Stimulated activated CD8-positive, alpha-beta memory T cell treated with anti-CD3 and anti-CD28 coated beads, Interleukin-4, amount 100 ng/mL, for 4 hours (primary cell): ENCODE results near the gene DYSF.

Source experiments
- DNase-seq, 2 donors: peaks; one replicate each; pipeline ENCODE4 v3.0.0-alpha.2; 2020; ENCODE audit warnings: low read depth in 2 of 2, low spot score in 1 of 2

DYSF gene

DNA sequence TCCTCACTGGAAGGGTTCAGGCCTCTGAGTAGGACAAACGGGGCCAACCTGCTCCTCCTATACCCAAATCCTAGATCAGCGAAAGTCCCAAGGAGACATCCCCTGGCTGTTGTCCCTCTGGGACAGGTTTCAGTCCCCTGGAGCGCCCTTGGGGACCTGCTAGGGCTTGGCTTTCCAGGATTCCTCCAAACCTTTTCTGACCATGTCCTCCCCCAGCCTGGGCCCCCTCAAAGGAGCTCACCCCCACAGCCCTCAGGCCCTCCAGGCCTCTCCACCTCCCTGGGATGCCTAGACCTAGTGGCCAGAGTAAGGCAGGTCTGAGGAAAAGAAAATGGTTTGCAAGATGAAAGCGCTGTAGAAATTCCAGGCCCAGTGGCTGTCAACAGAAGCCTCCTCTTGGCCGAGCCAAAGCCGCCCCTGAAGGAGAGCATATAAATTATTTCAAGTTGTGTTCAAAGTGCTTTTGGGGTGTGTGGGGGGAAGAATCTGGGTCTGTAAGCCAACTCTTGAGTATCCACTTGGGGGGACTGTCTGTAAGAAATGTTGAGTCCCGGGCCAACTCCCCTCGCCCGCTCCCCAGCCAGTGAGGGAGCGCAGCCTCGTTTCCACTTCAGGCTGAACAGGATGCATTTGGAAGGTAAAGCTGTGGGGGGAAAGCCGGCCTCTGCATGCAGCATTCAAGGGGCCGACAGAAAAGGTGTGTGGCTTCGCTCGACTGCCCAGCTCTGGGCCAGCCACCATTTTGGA lies 158.6 kb downstream of the DYSF start:
- DNase-seq = no peak

DNA sequence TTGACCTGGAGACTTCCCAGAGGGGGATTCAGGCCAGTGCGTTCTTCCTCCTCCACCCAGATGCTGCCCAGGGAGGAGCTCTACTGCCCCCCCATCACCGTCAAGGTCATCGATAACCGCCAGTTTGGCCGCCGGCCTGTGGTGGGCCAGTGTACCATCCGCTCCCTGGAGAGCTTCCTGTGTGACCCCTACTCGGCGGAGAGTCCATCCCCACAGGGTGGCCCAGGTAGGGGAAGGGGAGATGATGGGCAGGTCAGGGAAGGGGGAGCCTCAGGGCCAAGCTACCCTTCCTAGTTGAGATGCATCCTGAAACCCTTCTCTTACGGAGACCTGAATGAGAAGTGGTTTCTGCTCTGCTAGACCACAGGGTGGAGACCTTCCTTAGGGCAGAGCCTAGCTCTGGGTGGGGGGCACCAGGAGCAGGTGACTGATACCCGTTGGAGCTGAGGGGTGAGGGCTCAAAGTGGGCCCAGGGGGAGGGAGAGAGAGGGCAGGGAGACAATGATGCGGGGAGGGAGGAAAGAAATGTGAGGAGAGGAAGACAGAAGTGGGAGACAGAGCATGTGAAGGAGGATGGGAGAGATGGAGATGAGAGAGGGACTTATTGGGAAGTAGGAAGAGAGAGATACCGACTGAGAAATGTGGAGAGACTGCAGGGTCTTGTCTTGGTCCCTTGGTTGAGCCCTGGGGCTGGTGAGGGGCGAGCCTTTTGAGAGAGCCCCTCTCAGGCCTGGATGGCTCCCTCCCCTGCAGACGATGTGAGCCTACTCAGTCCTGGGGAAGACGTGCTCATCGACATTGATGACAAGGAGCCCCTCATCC lies 159.4 kb downstream of the DYSF start:
- DNase-seq = no peak

DNA sequence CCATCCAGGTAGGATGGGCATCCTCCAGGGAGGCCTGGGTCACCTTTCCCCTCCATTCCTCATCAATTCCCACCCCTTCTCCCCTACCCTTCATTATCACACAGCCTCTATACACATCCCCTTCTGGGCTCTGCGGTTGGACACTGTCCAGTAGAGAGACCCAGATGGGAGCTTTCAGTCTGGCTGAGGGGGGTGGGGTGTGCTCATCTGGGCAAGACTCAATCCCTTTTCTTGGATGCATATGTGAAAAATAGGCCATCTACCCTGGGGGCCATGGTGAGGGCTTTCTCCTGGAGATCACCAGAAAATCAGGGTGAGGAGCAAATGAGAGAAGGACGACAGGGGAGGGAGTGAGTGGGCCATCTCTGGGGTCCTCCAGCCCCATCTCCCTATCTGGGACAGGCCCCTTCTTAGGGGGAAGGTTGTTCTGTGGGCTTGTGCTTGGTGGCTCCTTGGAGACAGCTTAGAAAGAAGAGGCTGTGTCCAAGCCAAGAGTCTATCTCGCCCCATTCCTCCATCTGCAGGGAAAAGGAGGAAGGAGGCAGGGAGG lies 160.1 kb downstream of the DYSF start:
- no peak for DNase-seq

DNA sequence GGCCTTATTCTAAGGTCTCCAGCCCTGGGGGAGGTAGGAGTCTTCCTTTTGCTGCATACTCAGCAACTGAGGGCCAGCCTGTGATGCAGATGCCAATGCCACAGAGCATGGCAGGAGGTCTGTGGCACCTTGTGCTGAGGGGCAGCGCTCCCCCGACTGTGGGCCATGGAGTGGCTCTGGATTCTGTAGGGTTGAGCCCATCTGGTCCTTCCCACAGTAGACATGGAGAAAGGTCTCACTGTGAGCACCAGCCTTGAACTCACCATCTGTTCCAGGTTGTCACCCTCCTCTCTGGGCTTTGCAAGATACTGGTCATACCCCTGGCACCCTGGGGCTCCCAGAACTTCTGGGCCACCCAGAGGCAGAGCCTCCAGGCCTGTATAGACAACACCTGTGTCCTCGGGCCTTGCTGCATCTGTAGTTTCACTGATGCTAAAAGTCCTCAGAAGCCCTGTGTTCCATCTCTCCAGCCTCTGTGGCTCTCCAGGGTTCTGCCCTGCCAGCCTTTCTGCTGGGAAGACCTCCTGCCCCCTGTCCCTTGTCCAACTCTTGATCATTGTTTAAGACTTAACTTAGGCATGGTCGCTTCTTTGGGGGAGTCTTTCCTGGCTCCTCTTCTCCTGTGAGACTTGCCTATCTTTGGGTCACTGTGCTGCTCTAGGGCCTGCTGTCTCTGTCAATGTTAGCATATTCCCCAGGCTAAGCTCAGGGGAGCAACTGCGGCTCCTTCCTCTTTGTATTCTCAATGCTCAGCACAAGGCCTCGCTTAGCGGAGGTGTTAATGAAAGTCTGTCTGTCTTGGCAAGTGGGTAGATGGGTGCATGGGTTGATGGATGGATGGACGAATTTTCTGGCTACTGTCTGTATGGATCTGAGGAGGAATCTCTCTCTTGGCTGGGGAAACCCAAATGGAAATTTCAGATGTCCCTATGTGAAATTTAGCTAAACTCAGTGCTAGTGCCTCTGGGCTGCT lies 160.9 kb downstream of the DYSF start:
- no peak for DNase-seq

DNA sequence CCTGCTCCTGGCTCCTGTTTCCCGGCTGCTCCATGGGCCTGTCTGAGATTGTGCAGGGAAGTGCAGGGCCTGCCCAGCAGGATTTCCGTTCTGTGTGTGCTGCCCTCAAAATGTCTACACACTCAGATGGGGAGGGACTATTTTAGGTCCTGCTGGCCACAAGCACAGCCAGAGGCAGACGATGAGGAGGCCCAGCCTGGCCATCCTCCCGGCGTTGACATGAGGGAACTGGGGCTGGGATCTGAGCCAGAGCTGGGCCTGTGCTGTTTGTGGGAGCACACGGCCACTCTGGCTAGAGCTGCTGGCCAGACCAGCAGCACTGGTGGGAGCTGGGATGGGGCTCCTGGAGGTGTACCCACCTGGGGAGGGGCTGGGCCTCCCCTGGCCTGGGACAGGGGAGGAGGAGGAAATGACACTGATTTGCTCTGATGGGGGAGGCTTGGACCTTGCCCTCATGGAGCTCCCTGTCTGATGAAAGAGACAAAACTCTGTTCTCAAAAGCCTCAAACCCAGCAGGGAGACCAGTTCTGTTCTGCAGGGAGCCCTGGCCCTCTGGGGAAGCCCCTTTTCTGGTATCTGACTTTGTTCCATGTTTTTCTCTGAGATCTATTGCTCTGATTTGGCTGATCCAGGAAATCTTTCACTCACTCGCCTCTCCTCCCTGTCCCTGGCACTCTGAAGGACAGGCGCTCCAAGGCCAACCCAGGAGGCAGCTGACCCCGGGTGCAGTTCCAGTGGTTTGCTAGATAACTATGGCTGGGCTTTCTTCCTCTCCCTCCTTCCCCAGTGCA lies 161.8 kb downstream of the DYSF start:
- DNase-seq = no peak

DNA sequence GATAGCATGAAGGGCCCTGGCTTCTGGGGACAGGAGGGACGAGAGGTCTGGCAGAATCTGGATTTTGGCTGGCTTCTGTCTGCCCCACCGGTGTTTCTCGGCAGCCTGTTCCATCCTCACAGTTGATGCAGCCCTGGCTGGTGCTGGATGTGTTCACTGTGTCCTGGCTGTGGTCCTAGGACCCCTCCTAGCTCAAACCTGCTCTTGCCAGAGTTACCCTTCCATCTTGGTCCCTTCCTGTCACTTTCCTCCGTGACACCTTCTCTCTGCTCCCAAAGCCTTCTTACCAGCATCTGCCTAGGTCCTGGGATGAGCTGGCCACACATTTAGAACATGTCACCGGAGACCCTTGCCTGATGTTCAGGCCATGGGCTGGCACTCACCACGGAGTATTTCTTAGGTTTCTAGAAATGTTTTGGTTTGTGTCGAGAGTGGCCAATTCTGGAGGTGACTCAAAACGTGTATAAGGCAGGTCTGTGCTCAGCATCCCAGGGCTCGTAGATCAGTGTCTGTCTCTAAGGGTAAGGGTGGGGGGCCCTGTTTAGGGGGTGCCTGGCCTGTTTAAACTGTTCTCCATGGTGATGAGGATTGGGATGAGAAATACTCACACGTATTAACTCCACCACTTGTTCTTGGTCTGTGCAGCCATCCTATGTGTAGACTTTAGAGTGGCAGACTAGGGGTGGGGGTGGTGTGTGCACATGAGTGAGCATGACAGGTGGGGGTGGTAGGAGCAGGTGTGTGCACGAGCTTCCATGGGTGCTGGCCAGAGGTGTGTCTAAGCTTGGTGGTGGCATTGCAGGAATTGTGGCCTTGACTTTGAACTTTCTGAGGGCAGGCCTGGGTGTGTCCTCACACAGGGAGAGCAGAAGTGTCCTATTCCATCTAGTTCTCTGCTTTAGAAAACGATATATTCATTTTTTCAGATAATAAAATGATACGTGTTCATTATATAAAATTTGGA lies 162.7 kb downstream of the DYSF start:
- DNase-seq = no peak

DNA sequence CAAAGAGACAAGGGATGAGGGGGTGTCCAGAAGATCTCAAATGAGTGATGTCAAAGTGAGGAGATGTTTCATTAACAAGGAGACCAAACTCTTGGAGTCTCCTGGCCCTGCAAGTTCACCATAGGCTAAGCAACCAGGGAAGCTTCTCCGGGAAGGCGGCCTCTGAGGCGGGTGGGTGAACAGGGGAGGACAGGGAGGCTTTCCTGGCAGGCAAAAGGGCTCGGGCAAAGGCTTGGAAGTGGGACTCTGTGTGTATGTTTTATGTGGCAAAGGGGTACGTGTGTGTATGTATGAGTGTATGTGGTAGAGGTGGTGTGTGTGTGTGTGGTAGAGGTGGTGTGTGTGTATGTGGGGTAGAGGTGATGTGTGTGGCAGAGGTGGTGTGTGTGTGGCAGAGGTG lies 163.9 kb downstream of the DYSF start:
- DNase-seq = no peak

DNA sequence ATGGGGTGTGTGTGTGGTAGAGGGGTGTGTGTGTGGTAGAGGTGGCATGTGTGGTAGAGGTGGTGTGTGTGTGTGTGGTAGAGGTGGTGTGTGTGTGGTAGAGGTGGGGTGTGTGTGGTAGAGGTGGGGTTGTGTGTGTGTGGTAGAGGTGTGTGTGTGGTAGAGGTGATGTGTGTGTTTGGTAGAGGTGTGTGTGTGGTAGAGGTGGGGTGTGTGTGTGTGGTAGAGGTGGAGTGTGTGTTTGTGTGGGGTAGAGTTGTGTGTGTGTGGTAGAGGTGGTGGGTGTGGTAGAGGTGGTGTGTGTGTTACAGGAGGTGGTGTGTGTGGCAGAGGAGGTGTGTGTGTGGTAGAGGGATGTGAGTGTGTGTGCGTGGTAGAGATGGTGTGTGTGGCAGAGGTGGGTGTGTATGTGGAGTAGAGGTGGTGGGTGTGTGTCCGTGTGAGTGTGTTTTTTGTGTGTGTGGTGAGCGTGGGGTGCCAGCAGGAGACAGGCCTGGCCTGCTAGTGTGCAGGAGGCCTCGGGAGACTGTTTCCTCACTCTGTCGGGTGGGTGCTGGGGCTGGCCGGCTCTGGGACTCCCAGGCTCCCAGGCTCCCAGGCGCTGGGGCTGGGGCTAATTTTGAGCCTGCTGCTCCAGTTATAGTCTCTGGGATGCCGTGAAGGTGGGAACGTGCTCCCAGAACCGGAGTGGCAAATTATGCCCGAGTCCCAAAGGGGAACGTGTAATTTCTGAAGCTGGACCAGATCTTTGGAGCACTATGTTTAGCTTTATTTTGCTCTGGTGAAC lies 165.2 kb downstream of the DYSF start:
- DNase-seq = no peak

DNA sequence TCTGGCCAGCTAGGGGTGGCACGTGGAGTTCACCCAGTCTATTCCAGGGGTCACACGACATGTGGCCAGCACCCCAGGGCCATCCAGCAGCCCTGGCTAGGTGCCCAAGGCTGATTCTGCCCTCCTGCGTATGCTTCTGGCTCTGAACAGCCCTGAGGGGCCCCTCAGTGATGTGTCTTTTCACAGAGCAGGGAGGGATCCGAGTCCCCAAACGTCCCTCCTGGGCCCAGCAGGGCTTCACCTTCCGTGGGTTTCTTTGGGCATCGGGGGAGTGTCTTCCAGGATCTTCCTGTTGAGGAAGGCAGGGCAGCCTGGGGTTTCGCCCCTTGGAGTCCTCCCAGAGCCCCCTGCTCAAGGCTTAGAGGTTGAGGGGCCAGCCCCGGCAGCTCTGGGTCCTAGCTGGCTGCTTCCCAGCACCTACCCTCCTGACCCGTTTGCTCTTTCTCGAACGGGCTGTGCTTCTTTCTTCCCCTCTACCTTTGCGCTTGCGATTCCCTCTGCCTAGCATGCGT lies 165.9 kb downstream of the DYSF start:
- no peak for DNase-seq

DNA sequence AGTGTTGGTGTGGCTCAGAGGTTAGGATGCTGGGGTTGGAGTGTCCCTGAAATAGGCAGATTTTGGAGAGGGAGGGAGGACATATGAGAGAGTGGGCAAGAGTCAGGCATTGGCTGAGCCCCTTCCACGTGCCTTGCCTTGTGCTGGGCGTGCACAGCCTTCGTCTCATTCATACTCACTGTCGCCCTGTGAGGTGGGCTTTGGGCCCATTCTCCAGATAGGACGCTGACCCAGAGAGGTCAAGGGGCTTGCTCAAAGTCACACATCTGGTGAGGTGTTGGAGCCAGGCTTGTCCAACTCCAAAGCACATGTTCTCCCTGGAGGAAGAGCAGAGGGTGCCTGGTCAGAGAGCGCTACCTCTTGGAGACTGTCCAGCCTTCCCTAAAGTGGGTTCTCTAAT lies 166.8 kb downstream of the DYSF start:
- DNase-seq = no peak

DNA sequence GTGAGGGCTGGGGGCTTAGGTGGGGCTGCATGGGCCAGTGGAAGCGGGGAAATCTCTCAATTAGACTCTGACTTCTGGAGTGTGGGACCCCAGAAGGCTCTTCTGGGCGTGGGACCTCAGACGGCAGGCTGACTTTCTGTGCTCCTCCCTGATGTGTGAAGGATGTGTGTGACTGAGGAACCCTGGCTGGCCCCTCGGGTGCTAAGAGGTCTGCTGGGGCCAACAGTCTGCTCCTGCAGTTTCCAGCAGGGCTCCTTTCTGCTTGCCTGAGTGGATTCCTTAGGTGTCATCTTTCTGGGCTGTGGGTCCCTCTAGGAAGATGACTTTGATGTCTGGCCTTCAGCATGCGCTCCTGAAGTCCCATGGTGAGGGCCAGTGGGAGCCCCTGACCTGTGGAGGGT lies 167.5 kb downstream of the DYSF start:
- no peak for DNase-seq

DNA sequence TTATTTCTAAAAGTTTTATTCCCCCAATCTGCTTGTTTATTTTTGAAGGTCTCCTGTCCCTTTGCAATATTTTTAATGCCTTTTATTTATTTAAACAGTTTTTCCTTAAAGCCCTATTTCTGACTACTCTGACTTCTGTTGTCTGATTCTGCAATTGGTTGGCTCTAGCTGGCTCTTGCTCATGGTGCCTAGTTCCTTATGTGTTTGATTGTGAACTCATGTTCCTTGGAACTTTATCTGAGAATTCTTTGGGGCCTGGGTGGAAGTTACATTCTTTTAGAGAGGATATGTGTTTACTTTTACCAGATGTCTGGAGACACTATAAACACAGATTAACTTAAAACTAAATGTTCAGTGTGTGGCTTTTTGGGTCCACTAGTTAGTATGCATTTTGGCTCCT lies 175.9 kb downstream of the DYSF start:
- no peak for DNase-seq

DNA sequence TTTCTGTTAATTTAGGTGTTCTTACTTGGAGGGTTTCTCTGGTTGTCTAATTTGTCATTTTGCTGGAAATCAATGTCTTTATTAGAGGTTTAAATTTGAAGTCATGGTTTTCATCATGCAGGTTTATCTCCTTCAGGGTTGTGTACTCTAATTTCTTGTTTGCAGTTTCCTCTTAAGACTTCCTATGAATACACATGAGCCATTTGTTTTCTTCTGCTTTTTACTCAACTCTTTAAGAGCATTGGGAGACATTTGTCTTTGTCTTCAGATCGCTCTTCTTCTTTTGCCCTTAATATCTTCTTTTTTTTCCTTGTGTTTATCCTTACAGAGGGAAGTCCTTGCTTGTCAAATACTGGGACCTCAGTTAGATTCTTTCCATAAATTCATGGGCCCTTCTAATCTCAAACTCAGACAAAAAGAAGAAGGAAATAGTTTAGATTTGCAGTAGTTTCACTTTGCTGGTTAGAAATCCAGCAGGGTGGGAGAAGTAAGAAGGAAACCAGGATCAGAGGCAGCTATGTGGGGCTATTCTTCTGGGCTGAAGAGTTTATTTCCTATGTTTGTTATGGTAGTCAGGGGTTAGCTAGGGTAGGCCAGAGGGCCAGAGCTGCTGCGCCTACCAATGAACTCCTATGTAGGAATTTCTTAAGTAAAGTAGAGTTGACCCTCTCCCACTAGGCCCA lies 176.6 kb downstream of the DYSF start:
- no peak for DNase-seq

DNA sequence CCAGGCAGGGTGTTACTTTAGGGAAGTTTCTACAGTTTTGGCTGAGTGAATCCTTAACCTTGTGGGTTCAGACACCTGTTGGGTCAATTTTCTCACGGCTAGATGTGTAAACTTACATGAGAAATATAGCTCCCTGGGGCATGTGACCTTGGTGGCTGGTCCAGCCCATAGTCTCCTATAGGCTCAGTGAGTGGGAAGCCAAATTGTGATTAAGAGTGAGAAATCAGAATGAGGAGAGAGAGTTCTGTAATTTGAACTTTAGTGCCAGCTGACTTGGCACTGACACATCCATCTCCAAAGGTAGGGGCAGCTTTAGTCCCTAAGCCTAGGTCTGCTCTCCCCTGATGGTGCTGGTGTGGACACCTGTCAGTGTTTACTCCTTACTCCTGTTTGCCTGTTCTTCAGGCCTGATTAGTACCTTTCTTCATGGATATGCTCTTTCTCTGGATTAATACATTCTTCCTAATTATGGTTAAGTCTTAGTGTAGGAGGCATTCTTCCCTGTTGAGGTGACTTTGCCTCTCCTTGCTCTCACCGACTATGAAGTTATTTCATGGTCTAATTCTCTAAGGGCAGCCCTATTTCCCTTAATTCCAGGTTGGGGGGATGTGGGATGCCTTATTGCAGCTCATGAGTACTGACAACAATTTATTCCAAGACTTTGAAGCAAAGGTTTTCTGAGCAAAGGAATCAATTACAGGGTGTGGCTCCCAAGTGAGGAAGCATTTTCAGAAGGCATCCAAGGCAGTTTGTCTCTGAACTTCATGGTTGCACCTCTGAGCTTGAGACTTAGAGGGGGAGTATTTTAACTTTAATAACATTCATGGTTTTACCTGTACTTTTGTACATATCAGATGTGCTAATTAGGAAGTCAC lies 177.3 kb downstream of the DYSF start:
- DNase-seq = no peak

DNA sequence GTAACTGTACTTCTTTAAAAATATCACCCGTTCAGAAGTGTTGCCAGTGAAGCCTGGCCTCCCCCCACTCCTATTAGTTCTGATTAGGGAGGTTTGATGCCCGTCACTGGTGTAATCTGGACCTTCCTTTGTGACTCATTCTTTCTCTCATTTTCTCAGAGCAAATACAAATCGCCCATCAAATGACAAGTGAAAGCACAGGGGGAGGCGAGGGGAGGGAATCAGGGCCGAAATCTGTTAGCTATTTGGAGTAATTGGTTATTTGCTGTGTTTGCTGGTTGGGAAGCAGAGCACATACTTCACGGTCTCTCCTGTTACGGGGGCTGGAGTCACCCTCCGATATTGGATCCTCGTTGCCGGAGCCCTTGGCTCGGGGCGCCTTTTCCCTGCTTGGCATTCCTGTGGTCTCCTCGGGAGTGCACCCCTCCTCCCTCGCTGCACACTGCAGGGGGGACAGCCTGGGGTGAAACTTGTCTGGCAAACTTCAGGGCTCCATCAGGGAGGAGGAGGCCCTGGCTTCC lies 178.1 kb downstream of the DYSF start:
- no peak for DNase-seq

DNA sequence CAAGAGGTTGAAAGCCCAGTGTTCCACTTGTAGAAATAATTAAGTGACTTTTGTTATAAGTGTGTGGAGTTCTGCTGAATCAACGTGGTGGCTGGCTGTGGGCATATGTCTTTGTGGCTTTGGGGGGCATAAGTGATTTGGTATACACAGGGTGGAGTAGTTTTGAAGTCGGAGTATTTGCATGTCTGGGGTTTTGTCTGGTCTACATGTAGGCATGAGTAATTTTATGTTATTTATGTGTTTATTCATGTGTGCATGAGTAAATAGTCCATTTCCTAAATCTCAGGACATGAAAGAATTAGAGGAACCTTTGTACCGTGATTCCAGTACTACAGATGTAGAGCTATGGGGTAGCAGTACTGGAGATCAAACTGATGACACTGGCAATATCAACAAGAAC lies 179.7 kb downstream of the DYSF start:
- no peak for DNase-seq
